Measurements from ENCODE around the gene KCNC4.

GRCh38 chr1:110190282-110190929 lies 19.7 kb upstream of the KCNC4 start:
- TF ChIP-seq, protein P1, sequence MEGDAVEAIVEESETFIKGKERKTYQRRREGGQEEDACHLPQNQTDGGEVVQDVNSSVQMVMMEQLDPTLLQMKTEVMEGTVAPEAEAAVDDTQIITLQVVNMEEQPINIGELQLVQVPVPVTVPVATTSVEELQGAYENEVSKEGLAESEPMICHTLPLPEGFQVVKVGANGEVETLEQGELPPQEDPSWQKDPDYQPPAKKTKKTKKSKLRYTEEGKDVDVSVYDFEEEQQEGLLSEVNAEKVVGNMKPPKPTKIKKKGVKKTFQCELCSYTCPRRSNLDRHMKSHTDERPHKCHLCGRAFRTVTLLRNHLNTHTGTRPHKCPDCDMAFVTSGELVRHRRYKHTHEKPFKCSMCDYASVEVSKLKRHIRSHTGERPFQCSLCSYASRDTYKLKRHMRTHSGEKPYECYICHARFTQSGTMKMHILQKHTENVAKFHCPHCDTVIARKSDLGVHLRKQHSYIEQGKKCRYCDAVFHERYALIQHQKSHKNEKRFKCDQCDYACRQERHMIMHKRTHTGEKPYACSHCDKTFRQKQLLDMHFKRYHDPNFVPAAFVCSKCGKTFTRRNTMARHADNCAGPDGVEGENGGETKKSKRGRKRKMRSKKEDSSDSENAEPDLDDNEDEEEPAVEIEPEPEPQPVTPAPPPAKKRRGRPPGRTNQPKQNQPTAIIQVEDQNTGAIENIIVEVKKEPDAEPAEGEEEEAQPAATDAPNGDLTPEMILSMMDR (IDR thresholded peaks at IDR 0.05), result no peak
- TF ChIP-seq POLR2A (IDR thresholded peaks at IDR 0.05) (no peak), EP300 (IDR thresholded peaks at IDR 0.05) (no peak)

Data from ovary (tissue), 3 donors.